Testis (tissue), 2 donors: ENCODE data around the gene TMEM107.

Experiments used
- POLR2A ChIP-seq: fragments of 450-650 bp; IDR thresholded peaks from one replicate; pipeline ENCODE4 v1.6.1; 2017; ENCODE audit warnings: antibody characterized with exemption, mild to moderate bottlenecking, moderate library complexity
- TF ChIP-seq, protein P1 (sequence below), 3 experiments: fragments of 450-650 bp in 2 of 3; fragments of 200-600 bp in 1 of 3; sonication (generic) in 1 of 3; IDR thresholded peaks; one replicate each; pipeline ENCODE4 v1.5.1; 2016 to 2019; ENCODE audit warnings: antibody characterized with exemption in 3 of 3, mild to moderate bottlenecking in 2 of 3, moderate library complexity in 1 of 3

DNA sequence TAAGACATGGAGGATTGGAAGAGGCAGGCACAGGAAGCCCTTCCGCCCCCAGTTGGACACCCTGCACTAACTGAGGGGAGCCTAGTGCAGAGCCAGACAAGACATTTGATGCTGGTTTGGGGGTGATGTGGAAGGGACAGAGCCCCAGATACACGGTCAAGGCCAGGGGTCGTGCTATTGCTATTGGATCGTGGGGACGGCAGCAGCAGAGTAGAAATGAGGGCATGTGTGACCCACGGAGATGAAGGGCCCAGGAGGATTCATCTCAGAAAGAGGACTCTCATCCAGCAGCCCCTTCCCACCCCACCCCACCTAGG is 11.4 kb downstream of the TMEM107 start:
- TF ChIP-seq, protein P1, sequence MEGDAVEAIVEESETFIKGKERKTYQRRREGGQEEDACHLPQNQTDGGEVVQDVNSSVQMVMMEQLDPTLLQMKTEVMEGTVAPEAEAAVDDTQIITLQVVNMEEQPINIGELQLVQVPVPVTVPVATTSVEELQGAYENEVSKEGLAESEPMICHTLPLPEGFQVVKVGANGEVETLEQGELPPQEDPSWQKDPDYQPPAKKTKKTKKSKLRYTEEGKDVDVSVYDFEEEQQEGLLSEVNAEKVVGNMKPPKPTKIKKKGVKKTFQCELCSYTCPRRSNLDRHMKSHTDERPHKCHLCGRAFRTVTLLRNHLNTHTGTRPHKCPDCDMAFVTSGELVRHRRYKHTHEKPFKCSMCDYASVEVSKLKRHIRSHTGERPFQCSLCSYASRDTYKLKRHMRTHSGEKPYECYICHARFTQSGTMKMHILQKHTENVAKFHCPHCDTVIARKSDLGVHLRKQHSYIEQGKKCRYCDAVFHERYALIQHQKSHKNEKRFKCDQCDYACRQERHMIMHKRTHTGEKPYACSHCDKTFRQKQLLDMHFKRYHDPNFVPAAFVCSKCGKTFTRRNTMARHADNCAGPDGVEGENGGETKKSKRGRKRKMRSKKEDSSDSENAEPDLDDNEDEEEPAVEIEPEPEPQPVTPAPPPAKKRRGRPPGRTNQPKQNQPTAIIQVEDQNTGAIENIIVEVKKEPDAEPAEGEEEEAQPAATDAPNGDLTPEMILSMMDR (IDR thresholded peaks at IDR 0.05) = no peak
- no peak for TF ChIP-seq POLR2A
